NCI-H2196 treated with DMSO at 0.1 percent for 48 hours (cell line): ENCODE data around the gene STX17.
"Not testable (repeated sequence)": the region's sequence is repeated elsewhere in the genome, so short reads cannot be mapped to it uniquely, and the experiment has no call there.

Source experiments
- DNase-seq: peaks from one replicate; lab custom pipeline; 2025; ENCODE audit not compliant: unreplicated experiment; lab: John Stamatoyannopoulos, UW

The STX17 gene

DNA sequence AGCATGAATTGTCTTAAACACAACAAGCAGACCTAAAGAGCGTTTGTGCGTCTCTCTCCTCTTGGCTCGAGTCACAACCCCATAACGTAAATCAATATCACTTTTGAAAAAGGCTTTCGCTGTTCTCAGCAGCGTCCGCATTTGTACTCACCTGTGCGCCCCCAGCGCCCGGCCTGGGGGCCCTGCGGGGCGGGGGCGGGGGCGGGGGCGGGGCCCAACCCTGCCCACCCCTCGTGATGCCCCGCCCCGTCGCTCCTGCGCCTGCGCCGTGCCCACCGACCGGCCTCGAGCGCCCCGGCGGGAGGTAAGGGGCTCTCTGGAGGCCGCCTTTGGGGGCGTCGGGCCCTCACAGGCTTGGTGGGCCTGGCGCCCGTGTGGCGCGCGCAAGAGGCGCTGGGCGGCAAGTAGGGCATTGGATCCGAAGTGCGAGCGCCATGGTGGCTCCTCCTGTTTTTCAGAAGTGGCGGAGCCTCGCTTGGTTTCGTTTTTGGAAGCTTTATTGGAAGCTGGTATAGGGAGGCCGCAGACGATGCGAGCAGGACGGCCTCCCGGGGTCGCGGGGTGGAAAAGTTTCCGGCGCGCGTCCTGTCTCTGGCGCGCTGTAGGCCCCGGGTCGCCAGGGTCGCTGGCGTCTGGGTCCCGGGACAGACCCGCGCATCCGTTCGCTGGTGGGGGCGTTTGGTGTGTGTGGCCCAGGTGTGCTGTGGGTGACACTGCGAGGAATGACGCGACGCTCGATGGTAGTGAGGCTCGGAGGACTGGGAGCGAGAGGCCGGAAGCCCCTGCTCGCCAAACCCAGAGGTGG, at the start of gene STX17:
Gene STX17, plus strand, starts transcription at position 252 of the 805 bp plus-strand sequence. CDS start 8,586 bp downstream, outside the sequence.
- peak; percentile 63 for DNase-seq

DNA sequence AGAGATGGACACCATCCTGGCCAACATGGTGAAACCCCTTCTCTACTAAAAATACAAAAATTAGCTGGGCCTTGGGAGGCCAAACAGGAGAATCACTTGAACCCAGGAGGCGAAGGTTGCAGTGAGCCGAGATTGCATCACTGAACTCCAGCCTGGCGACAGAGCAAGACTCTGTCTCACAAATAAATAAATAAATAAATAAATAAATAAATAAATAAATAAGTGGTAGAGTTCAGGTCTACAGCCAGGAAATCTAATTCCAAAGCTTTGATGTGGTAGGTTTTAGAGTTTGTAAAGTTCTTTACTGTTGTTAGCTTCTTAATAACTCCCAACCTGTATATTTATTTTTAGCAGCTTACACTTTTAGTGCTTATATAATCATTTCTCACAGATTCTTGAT, 48.9 kb upstream of the STX17 start:
- not testable (repeated sequence) for DNase-seq

DNA sequence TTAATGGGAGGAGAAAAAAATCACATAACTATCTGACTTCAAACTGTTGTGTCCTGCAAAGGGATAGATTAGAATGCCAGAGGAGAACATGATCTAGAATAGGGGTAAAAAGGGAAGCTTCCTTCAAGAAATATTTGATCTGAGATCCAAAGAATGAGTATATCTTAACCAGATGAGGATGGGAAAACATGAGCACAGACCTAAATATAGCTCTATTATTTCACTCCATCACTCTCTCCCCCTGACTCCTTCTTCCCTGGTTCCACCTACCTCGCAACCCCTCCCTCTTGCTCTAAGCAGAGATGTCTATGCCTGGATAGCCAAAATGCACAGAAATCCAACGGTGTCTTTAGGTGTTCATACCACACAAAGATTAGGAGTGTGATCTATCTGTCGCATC, 48.4 kb upstream of the STX17 start:
- DNase-seq, result no peak

DNA sequence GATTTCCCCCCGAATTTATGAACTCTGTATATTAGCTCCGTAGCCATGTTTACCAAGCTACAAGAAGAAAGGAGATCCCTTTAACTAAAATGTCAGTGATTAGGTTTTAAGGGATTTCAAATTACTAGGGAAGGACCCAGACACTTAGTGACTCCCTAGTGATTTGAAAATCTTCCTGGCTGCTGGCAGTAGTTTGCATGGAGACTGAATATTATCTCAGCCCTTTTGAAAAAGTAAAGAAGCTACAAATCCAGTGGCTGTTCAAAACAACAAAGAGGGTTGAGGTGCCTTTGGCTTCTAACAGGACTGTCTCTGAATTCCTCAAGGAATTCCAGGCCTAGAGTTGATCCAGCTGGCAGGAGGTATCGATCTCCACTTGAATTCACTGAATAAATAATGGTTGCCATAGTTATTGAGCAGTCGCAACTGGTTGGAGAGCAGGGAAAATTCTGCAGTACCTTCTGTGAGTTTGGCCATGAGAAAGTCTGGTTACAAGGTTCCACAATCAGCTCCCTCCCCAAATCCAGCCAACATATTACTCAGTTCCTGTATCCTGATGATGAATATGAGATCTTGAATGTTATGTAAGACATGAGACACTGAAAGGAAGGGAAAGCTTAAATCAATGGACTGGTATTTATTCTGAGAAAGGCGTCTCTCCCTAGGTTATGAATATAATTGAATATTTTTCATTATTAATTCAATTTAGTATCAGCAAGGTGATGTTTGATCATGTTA, 47.0 kb upstream of the STX17 start:
- DNase-seq, result no peak

DNA sequence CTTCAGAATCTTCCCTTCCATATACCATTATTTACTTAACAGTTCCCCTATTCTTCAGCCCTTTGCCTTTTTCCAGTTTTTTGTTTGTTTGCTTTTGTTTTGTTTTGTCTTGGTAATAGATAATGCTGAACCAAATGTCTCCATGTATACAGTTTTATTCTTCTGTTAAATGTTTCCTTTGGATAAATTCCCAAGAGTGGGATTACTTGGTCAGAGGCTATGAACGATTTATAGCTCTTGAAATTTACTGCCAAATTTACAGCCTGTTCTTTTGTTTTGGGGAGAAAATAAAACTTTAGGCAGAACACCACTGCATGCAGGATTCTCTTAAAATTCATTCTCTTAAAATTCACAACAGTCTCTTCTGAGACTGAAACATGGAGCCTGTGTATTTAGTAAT, 46.2 kb upstream of the STX17 start:
- no peak for DNase-seq

DNA sequence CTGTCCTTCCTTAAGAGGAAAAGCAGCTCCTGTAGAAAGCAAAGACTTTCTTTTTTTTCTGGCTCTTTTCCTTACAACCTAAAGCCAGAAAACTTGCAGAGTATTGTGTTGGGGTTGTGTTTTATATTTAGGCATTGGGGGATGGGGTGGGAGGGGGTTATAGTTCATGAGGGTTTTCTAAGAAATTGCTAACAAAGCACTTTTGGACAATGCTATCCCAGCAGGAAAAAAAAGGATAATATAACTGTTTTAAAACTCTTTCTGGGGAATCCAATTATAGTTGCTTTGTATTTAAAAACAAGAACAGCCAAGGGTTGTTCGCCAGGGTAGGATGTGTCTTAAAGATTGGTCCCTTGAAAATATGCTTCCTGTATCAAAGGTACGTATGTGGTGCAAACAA, 42.5 kb upstream of the STX17 start:
- DNase-seq, result no peak

DNA sequence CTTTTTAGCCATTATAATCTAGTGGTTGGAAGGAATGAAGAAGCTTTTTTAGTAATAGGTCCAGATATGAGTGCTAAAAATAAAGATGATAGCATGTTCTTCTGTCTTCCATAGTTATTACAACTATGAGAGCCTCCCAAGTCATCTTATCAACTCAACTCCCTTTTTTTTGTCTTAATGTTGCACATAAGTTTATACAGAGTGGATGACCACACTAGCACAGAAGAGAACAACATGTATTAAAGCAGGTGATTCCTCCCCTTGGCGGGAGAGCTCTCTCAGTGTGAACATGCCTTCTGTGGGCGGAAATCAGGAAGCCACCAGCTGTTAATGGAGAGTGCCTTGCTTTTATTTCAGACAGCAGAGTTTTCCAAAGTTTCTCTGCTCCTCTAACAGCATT, 40.1 kb upstream of the STX17 start:
- DNase-seq, result no peak

DNA sequence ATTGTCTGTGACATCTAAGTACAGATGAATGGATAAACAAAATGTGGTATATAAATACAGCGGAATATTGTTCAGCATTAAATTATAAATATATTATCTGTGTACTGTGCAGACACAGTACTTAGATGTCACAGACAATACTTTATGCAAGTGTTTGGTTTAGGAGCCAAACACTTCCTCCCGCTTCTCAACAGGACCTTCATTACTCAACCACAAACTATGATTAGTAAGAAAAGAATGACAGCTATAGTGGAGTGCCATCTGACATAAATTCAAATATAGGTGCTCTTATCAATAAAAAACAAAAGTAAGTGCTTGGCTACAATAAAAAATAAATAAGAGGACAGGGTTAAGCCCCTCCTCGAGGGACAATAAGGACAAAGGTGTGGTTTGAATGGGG, 38.9 kb upstream of the STX17 start:
- no peak for DNase-seq

DNA sequence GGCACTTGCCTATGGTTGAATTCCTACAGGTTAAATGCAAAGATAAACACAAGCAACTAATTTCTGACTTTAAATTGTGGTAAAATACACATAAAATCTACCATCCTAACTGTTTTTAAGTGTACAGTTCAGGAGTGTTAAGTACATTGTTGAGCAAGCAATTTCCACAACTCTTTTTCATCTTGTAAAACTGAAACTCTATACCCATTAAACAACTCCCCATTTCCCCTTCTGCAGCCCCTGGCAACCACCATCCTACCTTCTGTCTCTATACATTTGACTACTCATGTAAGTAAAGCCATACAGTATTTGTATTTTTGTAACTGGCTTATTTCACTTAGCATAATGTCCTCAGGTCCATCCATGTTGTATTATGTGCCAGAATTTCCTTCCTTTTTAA, 38.5 kb upstream of the STX17 start:
- no peak for DNase-seq

DNA sequence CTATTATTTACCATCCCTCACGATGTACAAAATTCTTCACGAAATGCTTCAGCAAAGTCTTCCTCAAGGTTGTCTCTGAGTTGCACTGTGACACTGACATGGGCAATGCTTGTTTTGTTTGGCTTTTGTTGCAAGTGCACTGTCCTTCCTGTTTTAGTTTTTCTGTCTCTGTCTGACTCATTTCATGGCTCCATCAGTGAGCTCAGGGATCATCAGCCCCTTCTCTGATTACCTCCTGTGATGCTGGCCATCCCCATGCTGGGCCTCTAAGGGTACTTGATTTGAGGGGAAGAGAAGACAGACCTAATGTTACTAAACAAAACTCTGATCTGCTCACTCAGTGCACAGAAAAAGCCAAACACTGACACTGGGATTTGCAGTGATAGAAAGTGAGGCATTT, 37.6 kb upstream of the STX17 start:
- DNase-seq, result no peak

DNA sequence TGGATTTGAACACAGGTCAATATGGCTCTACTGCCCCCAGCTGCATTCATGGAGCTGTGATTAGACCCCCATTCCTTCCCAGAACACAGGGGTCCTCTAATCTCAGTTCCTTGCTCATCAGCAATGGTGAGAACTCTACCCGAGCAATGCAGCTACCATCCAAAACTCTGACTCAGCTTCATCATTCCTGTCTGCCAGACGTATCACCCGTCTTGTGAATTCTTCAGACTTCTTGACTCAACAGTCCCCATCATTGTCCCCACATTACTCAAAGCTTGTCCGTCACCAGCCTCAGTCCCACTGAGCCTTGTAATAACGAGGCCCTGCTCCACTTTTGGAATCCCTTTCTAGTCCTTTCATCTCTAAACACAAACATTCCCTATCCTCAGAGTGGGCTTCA, 36.3 kb upstream of the STX17 start:
- no peak for DNase-seq

DNA sequence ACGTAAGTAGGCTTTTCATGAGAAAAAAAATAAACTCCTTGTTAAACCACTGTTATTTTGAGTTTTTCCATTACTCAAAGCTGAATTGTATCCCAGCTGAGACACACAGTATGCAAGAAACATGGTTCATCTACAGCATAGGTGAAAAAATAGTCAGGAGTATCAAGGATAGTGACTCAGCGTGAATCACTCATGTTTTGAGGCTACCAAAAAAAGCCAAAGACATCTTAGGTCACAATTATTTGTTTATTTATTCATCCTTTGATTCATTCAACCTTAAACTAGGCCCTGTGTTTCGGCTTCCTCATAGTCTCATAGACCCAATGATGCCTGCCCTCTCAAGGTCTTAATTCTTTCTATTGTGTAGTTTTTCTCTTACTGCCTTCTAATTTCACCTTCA, 32.9 kb upstream of the STX17 start:
- no peak for DNase-seq

DNA sequence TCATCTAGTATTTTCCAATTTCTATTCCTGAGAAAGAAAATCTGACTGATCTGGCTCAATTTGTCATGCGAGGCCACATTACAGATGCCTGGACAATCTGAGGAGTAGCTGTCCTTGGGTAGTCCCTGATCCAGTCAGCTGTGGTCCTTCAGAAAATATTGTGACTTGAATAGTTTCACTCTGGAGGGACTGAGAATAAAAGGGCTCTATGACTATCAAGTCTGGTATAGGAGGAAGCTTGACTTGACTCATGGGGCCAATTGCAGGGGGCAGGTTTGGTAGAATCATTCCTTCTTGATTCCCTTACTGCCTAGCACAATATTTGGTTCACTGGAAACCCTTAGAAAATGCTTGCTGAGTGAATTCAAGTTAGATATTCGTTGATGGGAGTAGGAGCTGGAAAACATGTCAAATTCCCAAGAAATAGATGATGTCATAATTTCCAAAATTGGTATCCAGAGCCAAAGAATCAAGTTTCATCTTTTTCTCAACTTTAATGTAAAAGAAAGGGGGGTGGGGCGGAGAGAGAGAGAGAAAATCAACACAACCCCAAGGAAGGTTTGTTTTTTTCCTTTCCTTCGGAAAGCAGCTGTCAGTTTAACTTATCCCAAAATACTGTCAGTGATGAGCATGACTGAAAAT, 32.4 kb upstream of the STX17 start:
- no peak for DNase-seq

DNA sequence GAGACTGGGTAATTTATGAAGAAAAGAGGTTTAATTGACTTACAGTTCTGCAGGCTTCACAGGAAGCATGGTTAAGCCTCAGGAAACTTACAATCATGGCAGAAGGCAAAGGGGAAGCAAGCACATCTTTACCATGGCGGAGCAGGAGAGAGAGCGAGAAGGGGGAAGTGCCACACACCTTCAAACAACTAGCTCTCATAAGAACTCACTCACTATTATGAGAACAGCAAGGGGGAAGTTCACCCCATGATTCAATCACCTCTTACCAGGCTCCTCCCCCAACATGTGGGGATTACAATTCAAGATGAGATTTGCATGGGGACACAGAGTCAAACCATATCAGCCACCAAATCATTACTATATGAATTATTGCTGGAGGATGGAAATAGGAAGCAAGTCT, 30.3 kb upstream of the STX17 start:
- DNase-seq, result no peak

DNA sequence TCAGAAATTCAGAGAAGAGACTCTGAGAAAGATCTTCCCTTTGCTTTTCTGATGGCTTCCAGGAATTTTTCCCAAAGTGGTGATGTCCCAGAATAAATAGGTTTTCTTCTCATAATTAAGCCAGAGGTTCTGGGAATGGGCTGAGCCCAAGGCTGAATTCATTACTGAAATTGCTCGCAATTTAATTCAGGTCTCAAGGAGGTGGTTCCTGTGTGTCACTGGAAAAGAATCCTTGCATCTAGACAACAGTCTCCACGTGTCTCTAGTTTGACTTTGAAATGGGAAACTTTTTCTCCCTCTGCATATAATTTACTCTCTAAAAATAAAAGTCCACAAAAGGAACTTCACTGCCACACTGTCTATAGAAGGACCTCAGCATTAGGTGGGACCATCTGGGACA, 27.8 kb upstream of the STX17 start:
- DNase-seq, result no peak

DNA sequence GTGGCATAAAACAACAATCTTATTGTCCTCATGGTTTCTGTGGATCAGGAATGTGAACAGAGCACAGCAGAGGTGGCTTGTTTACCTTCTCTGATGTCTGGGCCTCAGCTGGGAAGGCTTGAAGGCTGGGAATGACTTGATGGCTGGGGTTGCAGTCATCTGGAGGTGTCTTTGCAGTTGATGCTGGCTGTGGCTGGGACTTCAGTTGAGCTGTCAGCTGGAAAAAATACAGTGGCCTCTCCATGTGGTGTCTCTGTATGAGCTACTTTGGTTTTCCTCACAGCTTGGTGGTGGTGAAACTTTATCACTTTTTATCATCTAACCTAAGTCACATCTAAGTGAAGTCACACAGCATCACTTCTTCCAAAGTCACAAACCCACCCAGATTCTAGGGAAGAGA, 24.7 kb upstream of the STX17 start:
- no peak for DNase-seq

DNA sequence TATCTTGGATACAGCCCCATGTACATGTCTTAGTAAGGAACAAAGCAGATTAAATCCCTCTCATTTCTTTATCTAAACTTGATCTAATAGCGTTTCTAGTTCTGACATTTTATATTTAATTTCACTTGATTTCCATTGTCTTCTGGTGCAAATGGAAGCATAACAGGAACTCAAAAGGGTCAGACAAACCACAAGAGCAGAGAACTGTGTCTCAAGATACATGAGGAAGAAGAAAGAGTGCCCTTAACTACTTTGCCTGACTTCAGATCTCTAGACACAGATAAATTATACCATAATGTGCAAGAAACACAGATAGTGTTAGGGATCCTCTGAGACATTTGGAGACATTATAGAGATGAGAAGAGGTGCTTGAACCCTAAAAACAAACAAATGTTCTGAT, 20.7 kb upstream of the STX17 start:
- DNase-seq, result no peak

DNA sequence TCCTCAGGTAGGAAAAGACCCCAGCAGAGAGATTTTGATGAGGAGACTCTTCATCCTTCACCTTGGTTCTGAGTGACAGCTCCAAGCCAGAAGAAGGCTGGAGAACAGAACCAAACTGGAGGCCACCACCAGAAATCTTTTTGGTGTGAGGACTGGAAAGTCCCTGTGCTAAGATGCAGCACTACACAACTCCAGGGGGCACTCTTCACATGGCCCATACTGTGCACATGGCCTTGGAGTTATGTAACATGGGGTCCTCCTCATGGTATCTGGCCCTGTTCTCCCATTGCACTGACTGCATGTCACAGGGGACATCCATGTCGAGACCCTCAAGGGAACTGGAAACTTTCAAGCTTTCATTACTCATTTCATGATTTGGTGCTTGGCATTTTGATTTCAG, 17.3 kb upstream of the STX17 start:
- no peak for DNase-seq

DNA sequence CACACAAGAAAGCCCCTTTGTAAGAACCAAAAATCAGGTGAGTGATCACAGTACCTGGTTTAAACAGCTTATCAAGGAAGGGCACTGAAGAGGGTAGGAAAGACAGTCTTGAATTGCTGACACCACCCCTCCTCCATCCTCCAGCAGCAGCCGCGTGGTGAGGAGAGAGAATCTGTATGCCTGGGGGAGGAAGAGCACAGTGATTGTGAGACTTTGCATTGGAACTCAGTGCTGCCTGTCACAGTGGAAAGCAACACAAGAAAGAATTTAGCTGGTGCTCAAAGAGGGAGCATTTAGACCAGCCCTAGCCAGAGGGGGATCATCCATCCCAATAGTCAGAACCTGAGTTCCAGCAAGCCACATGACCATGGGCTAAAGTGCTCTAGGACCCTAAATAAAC, 11.6 kb upstream of the STX17 start:
- no peak for DNase-seq

DNA sequence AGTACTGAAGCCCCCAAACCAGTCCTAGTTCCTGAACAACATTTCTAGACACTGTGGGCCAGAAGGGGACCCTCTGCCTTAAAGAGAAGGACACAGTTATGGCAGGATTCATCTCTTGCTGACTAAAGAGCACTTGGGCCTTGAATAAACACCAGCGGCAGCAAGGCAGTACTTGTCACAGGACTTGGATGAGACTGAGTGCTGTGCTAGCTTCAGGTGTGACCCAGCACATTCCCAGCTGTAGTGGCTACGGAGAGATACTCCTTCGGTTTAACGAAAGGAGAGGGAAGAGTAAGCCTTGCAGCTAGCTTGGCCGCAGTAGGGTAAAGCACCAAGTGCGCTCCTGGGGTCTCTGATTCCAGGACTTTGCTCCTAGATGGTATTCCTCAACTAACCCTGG, 10.9 kb upstream of the STX17 start:
- no peak for DNase-seq

DNA sequence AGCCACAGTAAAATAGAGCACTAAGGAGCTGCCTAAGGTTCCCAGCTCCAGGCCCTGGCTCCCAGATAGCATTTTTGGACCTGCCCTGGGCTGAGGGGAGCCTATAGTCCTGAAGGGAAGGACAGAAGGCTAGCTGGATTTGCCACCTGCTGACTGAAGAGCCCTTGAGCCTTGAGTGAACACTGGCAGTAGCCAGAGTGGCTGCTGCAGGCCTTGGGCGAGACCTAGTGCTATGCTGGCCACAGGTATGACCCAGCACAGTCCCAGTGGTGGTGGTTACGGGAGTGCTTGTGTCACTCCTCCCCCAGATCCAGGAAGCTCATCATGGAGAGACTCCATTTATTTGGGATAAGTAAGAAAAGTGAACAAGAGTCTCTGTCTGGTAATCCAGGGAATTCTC, 10.3 kb upstream of the STX17 start:
- DNase-seq, result no peak

DNA sequence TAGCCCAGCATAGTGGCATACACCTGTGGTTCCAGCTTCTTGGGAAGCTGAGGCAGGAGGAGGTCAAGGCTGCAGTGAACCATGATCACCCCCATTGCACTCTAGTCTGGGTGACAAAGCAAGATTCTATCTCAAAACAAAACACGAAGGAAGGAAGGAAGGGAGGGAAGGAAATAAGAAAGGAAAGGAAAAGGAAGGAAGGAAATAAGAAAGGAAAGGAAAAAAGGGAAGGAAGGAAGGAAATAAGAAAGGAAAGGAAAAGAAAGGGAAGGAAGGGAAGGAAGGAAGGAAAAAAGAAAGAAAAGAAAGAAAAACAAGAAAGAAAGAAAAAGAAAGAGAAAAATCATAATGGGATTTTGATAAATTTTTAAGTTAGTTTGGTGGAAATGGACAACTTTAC, 3.1 kb upstream of the STX17 start:
- DNase-seq, result no peak
